GM18499 (cell line): Measurements from ENCODE around the gene FAM221B.

Source experiments
- ATAC-seq: cut with Tn5 transposase; IDR thresholded peaks from one replicate; pipeline ENCODE4 v1.9.1; 2021; ENCODE audit warnings: moderate number of reproducible peaks; ENCODE audit not compliant: insufficient read depth, unreplicated experiment

FAM221B gene

GRCh38 chr9:35828716-35829083, at the start of gene FAM221B:
FAM221B (minus strand) TSS chr9:35828732; CDS start chr9:35826161, 2,571 bp downstream.
- ATAC-seq: no peak

GRCh38 chr9:35872505-35872904, 44.0 kb upstream of the FAM221B start:
- ATAC-seq: no peak

GRCh38 chr9:35871545-35871944, 43.0 kb upstream of the FAM221B start:
- no peak for ATAC-seq

GRCh38 chr9:35870351-35870923, 41.9 kb upstream of the FAM221B start, which contains the start of gene OR13J1:
OR13J1 (minus strand) TSS chr9:35870401; CDS start chr9:35870401, 0 bp downstream.
- no peak for ATAC-seq

GRCh38 chr9:35869621-35870216, 41.2 kb upstream of the FAM221B start:
- no peak for ATAC-seq

- no peak for ATAC-seq
These were observed 40.4 kb upstream of the FAM221B start for GRCh38 chr9:35868933-35869332.

GRCh38 chr9:35867538-35867937, 39.0 kb upstream of the FAM221B start:
- no peak for ATAC-seq

- no peak for ATAC-seq
These were observed 36.2 kb upstream of the FAM221B start for GRCh38 chr9:35864695-35865255.

- no peak for ATAC-seq
These were observed 35.1 kb upstream of the FAM221B start for GRCh38 chr9:35863583-35863982.

- ATAC-seq: no peak
These were observed 33.8 kb upstream of the FAM221B start for GRCh38 chr9:35862328-35862727.

- no peak for ATAC-seq
These were observed 32.8 kb upstream of the FAM221B start for GRCh38 chr9:35861161-35861897.

- ATAC-seq: no peak
These were observed 31.4 kb upstream of the FAM221B start for GRCh38 chr9:35859990-35860339.

- ATAC-seq: no peak
These were observed 30.9 kb upstream of the FAM221B start for GRCh38 chr9:35859310-35859989.

- ATAC-seq: no peak
These were observed 29.9 kb upstream of the FAM221B start for GRCh38 chr9:35858458-35858857.

- no peak for ATAC-seq
These were observed 28.4 kb upstream of the FAM221B start for GRCh38 chr9:35856882-35857281.

- no peak for ATAC-seq
These were observed 27.7 kb upstream of the FAM221B start for GRCh38 chr9:35856206-35856605.

GRCh38 chr9:35854091-35854762, 25.7 kb upstream of the FAM221B start:
- ATAC-seq: no peak

- no peak for ATAC-seq
These were observed 24.6 kb upstream of the FAM221B start for GRCh38 chr9:35852876-35853865.

- no peak for ATAC-seq
These were observed 23.8 kb upstream of the FAM221B start for GRCh38 chr9:35852267-35852815.
